CD4-positive, alpha-beta T cell (primary cell): ENCODE measurements around the gene TESK1. TPM values are rescaled to one million over a fixed set of nuclear protein-coding genes. Genes with fewer than 3 reads are reported as not detected.

Source experiments
- ATAC-seq: fragments of 200-7000 bp; cut with Tn5 transposase; one replicate; pipeline ENCODE4 v1.10.0; 2022; ENCODE audit warnings: mild to moderate bottlenecking; ENCODE audit not compliant: poor library complexity
- CTCF ChIA-PET: fragments of 350-600 bp; sonication (Branson Sonifier 250); formaldehyde crosslinking; loops from one replicate; lab custom pipeline; 2021; ENCODE audit warnings: antibody characterized with exemption, inconsistent platforms; lab: Charles Lee
- POLR2A ChIA-PET: fragments of 350-600 bp; sonication (Branson Sonifier 250); formaldehyde crosslinking; loops from one replicate; lab custom pipeline; 2021; ENCODE audit warnings: antibody characterized with exemption, inconsistent platforms; lab: Charles Lee
- DNase-seq, 14 experiments: peaks; one replicate each; pipeline ENCODE4 v3.0.0-alpha.2; 2013 to 2020; ENCODE audit warnings: mixed read lengths in 2 of 14
- H3K27ac ChIP-seq, 2 donors: one replicate each; pipeline versions ENCODE4 v1.5.1 to v1.7.0; 2013; ENCODE audit warnings: low read length in 2 of 2, low read depth in 1 of 2, mild to moderate bottlenecking in 1 of 2
- H3K27me3 ChIP-seq, 2 experiments: 1 replicate in 1 of 2; 2 replicates in 1 of 2; pipeline versions ENCODE4 v1.6.1 to v1.7.0; 2013; ENCODE audit warnings: low read length in 2 of 2, control low read depth in 1 of 2, mild to moderate bottlenecking in 1 of 2, moderate library complexity in 1 of 2; ENCODE audit not compliant: insufficient read depth in 2 of 2, control insufficient read depth in 1 of 2
- H3K36me3 ChIP-seq: one replicate; pipeline ENCODE4 v1.6.1; 2013; ENCODE audit warnings: low read length, control low read depth; ENCODE audit not compliant: insufficient read depth
- H3K4me1 ChIP-seq: one replicate; pipeline ENCODE4 v1.6.1; 2013; ENCODE audit warnings: low read length, control low read depth; ENCODE audit not compliant: insufficient read depth
- H3K4me3 ChIP-seq: one replicate; pipeline ENCODE4 v1.5.1; 2013; ENCODE audit warnings: mild to moderate bottlenecking, low read length, moderate library complexity
- H3K9me3 ChIP-seq, 2 experiments: 1 replicate in 1 of 2; 2 replicates in 1 of 2; pipeline versions ENCODE4 v1.6.1 to v1.7.0; 2013; ENCODE audit warnings: low read length in 2 of 2, mild to moderate bottlenecking in 2 of 2, control low read depth in 1 of 2, moderate library complexity in 1 of 2; ENCODE audit not compliant: control insufficient read depth in 1 of 2, insufficient read depth in 1 of 2
- H3K27ac Mint-ChIP-seq: one replicate; pipeline ENCODE4 v1.8.0; 2020; ENCODE audit warnings: mixed read lengths
- H3K27me3 Mint-ChIP-seq: one replicate; pipeline ENCODE4 v1.8.0; 2021; ENCODE audit warnings: mixed read lengths
- H3K36me3 Mint-ChIP-seq: one replicate; pipeline ENCODE4 v1.8.0; 2021; ENCODE audit warnings: low read depth, mixed read lengths
- H3K4me1 Mint-ChIP-seq: one replicate; pipeline ENCODE4 v1.8.0; 2021; ENCODE audit warnings: low read depth, mixed read lengths
- H3K4me3 Mint-ChIP-seq: one replicate; pipeline ENCODE4 v1.8.0; 2020; ENCODE audit warnings: mild to moderate bottlenecking, mixed read lengths
- H3K9me3 Mint-ChIP-seq: one replicate; pipeline ENCODE4 v1.8.0; 2020; ENCODE audit warnings: mixed read lengths
- intact Hi-C, 2 experiments: fragments of 100-400 bp; cut with DNase I in 1 of 2; cut with micrococcal nuclease in 1 of 2; formaldehyde crosslinking; loops; one replicate each; pipeline versions ENCODE4 v1.15.1 to v1.9.0; 2023 to 2025; cut with DNase I, micrococcal nuclease
- total RNA-seq, 174 experiments: library from RNA in 2 of 174; stranded (reverse) in 2 of 174; gene quantifications; one replicate each; pipeline ENCODE4 v1.2.3 and lab custom pipeline; 2021 to 2026
- TF ChIP-seq, protein P1 (sequence below): fragments of 200-600 bp; IDR thresholded peaks from one replicate; pipeline ENCODE4 v1.8.0; 2022; ENCODE audit warnings: antibody characterized with exemption, mild to moderate bottlenecking

The TESK1 gene
- total RNA-seq, 2 experiments from 2014 or later = 18.5 to 18.6 TPM

DNA sequence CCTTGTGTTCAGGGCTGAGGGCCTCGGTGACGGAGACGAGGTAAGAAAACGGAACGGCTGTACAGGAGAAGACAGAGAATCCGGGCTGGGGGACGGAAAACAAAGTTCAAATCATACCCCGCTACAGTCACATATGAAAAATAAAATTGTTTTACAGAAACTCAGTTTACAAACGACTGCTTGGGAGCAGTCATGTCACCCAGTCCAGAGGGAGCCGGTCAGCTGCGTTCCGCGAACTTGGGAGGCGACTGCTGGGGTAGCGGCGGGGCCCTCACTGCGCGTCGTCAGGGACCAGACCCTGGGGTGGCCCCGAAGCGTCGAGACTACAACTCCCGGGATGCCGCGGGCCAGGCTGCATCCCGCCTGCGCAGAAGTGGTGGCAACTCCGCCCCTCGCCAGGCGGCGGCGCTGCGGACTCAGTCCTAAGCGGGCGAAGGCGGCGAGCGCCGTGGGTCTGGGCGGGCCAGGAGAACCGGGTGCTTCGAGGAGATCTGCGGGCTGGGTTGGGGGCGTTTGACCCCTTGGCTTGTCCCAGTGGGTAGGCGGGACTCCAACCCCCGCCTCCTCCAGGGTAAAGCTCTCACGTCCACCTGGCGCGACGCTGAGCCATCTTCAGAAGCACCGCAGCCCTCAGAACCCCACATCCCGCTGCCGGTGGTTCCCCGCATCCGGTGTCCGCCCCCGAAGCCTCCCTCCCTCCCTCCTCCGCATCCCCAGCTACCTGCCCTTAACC, 41.6 kb downstream of the TESK1 start:
- peak overlapping the region; percentile 94 for H3K4me3 Mint-ChIP-seq
- peaks cover 78% of the 10 kb centered on the region for H3K4me1 ChIP-seq
- H3K27me3 ChIP-seq = no peaks in the 10 kb centered on the region
- peaks cover 32% of the 10 kb centered on the region for H3K36me3 Mint-ChIP-seq
- no peaks in the 10 kb centered on the region for H3K27me3 Mint-ChIP-seq
- peak; percentile 83 for ATAC-seq
- H3K27ac ChIP-seq = peak overlapping the region; percentile 80 to 82
- intact Hi-C loops = loop anchor here (1.0 to 5.0 kb wide), 10 partner anchors 11 to 168 kb away; partner anchors contain the start of genes CCDC107 (in 1 of the 2), CREB3 (in 1 of the 2), GBA2 (in 1 of the 2) and HINT2 (in 1 of the 2)
- no peaks in the 10 kb centered on the region for H3K9me3 Mint-ChIP-seq
- peak overlapping the region; percentile 72 for H3K4me3 ChIP-seq
- ChIA-PET POLR2A (interaction anchor here (0.5 to 6.3 kb wide), 28 partner anchors 8 to 1843 kb away, joined by 3 to 175 read pairs (median 8); partner anchors contain the start of genes ARHGEF39, CCDC107, CD72 and CREB3), CTCF (interaction anchor here (0.7 to 7.8 kb wide), 17 partner anchors 8 to 182 kb away, joined by 3 to 94 read pairs (median 7); partner anchors contain the start of genes ARHGEF39, CCDC107, CREB3 and FAM221B)
- peak; percentile 83 to 96 (median 88) for DNase-seq
- TF ChIP-seq, protein P1, sequence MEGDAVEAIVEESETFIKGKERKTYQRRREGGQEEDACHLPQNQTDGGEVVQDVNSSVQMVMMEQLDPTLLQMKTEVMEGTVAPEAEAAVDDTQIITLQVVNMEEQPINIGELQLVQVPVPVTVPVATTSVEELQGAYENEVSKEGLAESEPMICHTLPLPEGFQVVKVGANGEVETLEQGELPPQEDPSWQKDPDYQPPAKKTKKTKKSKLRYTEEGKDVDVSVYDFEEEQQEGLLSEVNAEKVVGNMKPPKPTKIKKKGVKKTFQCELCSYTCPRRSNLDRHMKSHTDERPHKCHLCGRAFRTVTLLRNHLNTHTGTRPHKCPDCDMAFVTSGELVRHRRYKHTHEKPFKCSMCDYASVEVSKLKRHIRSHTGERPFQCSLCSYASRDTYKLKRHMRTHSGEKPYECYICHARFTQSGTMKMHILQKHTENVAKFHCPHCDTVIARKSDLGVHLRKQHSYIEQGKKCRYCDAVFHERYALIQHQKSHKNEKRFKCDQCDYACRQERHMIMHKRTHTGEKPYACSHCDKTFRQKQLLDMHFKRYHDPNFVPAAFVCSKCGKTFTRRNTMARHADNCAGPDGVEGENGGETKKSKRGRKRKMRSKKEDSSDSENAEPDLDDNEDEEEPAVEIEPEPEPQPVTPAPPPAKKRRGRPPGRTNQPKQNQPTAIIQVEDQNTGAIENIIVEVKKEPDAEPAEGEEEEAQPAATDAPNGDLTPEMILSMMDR = peak; percentile 96
- H3K4me1 Mint-ChIP-seq = peaks cover 73% of the 10 kb centered on the region
- H3K36me3 ChIP-seq = peaks cover 8% of the 10 kb centered on the region
- H3K9me3 ChIP-seq = no peaks in the 10 kb centered on the region
- peak overlapping the region; percentile 94 for H3K27ac Mint-ChIP-seq

DNA sequence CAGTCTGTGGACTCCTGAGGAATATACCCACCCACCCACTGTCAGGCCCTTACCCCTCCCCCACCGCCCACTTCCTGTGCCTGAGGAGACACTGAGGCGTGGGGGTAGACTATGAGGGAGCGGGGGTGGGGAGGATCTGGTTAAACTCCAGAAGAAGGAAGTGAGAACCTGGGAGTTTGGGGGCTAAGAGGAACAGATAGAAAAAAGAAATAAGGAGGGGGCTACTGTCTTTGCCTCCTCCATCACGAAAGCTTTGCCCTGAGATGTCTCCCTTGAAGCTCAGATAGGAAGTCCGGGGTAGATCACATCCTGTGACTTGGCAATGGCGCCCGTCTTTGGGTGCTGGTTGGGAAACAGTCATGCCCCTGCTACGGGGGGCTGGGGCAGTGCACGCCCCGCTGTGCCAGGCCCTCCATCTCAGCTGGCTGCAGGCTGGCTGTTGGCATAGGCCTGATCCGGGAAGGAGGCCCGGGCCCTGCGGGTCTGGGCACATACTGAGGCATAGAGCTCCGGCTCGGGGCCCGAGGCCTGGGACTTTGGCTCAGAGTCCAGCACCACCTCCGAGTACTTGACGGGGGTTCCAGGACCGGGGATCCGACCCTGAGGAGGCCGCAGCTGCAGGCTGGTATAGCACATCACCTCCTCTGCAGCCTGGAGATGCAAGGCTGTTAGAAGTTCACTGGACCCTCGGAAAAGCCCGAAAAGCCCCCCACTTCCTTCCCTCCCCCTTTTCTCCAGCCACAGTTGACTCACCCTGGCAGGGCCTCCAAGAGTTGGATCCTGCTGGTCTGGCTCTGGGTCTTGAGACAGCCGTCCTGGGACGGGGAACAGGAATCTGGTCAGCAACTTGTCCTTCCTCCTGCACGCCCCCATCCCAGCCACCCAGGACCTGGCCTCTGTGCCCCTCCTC, 44.6 kb downstream of the TESK1 start:
- intact Hi-C loops = loop anchor here (5.0 kb wide), 2 partner anchors 98 to 163 kb away; partner anchors contain the start of genes GBA2 (in 1 of the 2), RGP1 (in 1 of the 2) and SPAG8 (in 1 of the 2)

More for the DNA sequence above, 44.6 kb downstream of the TESK1 start:
- TF ChIP-seq, protein P1 = no peak
- no peaks in the 10 kb centered on the region for H3K9me3 Mint-ChIP-seq
- Histone ChIP-seq H3K4me3 (peak overlapping the region; percentile 79), H3K27ac (peak overlapping the region; percentile 64 to 75), H3K9me3 (no peaks in the 10 kb centered on the region), H3K27me3 (no peaks in the 10 kb centered on the region), H3K4me1 (peaks cover 85% of the 10 kb centered on the region), H3K36me3 (peaks cover 8% of the 10 kb centered on the region)
- H3K27ac Mint-ChIP-seq = peak overlapping the region; percentile 94
- H3K27me3 Mint-ChIP-seq = no peaks in the 10 kb centered on the region
- ATAC-seq (peak; percentile 10), DNase-seq (peak in 9 of 14 experiments; percentile 29 to 71 (median 49))
- peaks cover 70% of the 10 kb centered on the region for H3K4me1 Mint-ChIP-seq
- ChIA-PET CTCF (interaction anchor here (2.2 to 7.8 kb wide), 4 partner anchors 10 to 81 kb away, joined by 6 to 94 read pairs (median 27); partner anchors contain the start of genes CCDC107, CREB3, RMRP and TLN1), POLR2A (interaction anchor here (1.4 to 6.3 kb wide), 12 partner anchors 7 to 163 kb away, joined by 3 to 175 read pairs (median 10); partner anchors contain the start of genes ARHGEF39, CCDC107, CREB3 and RMRP)
- peaks cover 32% of the 10 kb centered on the region for H3K36me3 Mint-ChIP-seq
- H3K4me3 Mint-ChIP-seq = peak overlapping the region; percentile 94
